Sigmoid colon (tissue), 7 donors: ENCODE measurements around the gene CTNNBL1. TPM values are rescaled to one million over a fixed set of nuclear protein-coding genes. Genes with fewer than 3 reads are reported as not detected.

Experiments
- DNase-seq: peaks from one replicate; pipeline ENCODE4 v3.0.0-alpha.2; 2019
- H3K27ac ChIP-seq, 4 donors: fragments of 200-600 bp; sonication (generic); one replicate each; pipeline ENCODE4 v1.5.1; 2016 to 2019; ENCODE audit warnings: mild to moderate bottlenecking in 1 of 4
- H3K27me3 ChIP-seq, 3 donors: fragments of 200-600 bp; sonication (generic); one replicate each; pipeline ENCODE4 v1.5.1; 2019; ENCODE audit warnings: mild to moderate bottlenecking in 1 of 3
- H3K36me3 ChIP-seq, 4 donors: fragments of 200-600 bp; sonication (generic); one replicate each; pipeline ENCODE4 v1.5.1; 2016 to 2019
- H3K4me1 ChIP-seq, 4 donors: fragments of 200-600 bp; sonication (generic); one replicate each; pipeline ENCODE4 v1.5.1; 2017 to 2019
- H3K4me3 ChIP-seq, 4 donors: fragments of 200-600 bp; sonication (generic); one replicate each; pipeline ENCODE4 v1.5.1; 2017 to 2019; ENCODE audit warnings: mild to moderate bottlenecking in 2 of 4, moderate library complexity in 1 of 4
- H3K9me3 ChIP-seq, 4 donors: fragments of 200-600 bp in 3 of 4; sonication (generic) in 3 of 4; one replicate each; pipeline versions ENCODE4 v1.5.1 to v1.6.1; 2013 to 2019
- EP300 ChIP-seq, 4 donors: sonication (generic); formaldehyde crosslinking; IDR thresholded peaks; one replicate each; pipeline ENCODE4 v1.6.1; 2017; ENCODE audit warnings: antibody characterized with exemption in 4 of 4
- POLR2A ChIP-seq, 2 donors: fragments of 450-650 bp; IDR thresholded peaks; one replicate each; pipeline ENCODE4 v1.6.1; 2016; ENCODE audit warnings: antibody characterized with exemption in 2 of 2, mild to moderate bottlenecking in 2 of 2, moderate library complexity in 2 of 2
- POLR2AphosphoS5 ChIP-seq, 4 donors: sonication (generic); formaldehyde crosslinking; IDR thresholded peaks; one replicate each; pipeline ENCODE4 v1.6.1; 2017; ENCODE audit warnings: antibody characterized with exemption in 4 of 4
- WGBS, 2 donors: extraction: QIAGEN DNeasy Blood & Tissue Kit; methylation state at CpG; one replicate each; pipeline ENCODE4 v1.1.7; 2013; 5-methylcytosine and 5-hydroxymethylcytosine counted together
- intact Hi-C: fragments of 100-400 bp; cut with DNase I; formaldehyde crosslinking; loops from one replicate; pipeline ENCODE4 v1.15.1; 2023
- polyA plus RNA-seq, 3 donors: library from polyadenylated mRNA; stranded (reverse); fragments of 200-250 nt; gene quantifications; one replicate each; pipeline ENCODE4 v1.2.3, GENCODE V29; 2013
- total RNA-seq, 4 donors: library from RNA; depleted of rRNA; stranded (reverse); fragments of >200 nt; gene quantifications; one replicate each; pipeline ENCODE4 v1.1.0, GENCODE V29; 2016
- TF ChIP-seq, protein P1 (sequence below), 4 experiments: fragments of 450-650 bp in 3 of 4; fragments of 200-600 bp in 1 of 4; IDR thresholded peaks; one replicate each; pipeline ENCODE4 v1.5.1; 2016 to 2019; ENCODE audit warnings: antibody characterized with exemption in 4 of 4, mild to moderate bottlenecking in 3 of 4, moderate library complexity in 2 of 4
- donor health status: healthy with polysubstance abuse.
- donor health status: Bipolar disorder and iron deficiency.
- donor health status: healthy.

Gene CTNNBL1
- total and polyA plus RNA-seq, 7 donors, result 27.3 to 47.9 (median 34.8) TPM

DNA sequence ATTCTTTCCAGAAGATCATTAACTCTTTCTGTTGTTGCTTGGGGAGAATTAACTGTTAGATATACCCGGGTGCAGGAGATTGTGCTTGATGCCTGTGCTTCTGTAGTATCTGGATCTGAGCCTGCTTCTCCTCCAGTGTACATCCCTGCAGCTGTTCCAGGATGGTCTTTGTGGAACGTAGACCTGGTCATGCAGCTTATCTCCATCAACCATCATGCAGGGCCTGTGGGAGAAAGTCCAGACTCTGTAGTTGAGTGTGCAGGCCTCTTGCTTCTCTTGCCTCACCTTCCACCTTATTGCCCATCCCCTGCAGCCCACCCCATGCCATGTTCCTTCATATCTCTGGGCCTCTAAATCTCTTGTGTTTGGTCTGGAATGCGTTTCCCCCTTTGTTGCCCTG is 133.8 kb downstream of the CTNNBL1 start:
- no peaks in the 10 kb centered on the region for H3K9me3 ChIP-seq
- TF ChIP-seq POLR2AphosphoS5 (IDR thresholded peaks at IDR 0.05) (no peak), EP300 (IDR thresholded peaks at IDR 0.05) (no peak), POLR2A (IDR thresholded peaks at IDR 0.05) (no peak)
- TF ChIP-seq, protein P1, sequence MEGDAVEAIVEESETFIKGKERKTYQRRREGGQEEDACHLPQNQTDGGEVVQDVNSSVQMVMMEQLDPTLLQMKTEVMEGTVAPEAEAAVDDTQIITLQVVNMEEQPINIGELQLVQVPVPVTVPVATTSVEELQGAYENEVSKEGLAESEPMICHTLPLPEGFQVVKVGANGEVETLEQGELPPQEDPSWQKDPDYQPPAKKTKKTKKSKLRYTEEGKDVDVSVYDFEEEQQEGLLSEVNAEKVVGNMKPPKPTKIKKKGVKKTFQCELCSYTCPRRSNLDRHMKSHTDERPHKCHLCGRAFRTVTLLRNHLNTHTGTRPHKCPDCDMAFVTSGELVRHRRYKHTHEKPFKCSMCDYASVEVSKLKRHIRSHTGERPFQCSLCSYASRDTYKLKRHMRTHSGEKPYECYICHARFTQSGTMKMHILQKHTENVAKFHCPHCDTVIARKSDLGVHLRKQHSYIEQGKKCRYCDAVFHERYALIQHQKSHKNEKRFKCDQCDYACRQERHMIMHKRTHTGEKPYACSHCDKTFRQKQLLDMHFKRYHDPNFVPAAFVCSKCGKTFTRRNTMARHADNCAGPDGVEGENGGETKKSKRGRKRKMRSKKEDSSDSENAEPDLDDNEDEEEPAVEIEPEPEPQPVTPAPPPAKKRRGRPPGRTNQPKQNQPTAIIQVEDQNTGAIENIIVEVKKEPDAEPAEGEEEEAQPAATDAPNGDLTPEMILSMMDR (IDR thresholded peaks at IDR 0.05), result no peak
- no peak overlapping the region for H3K27ac ChIP-seq
- 88 to 93% methylated on average over 3 of the region's 3 CpGs for WGBS, 2 donors
- intact Hi-C loops, result no loop called here
- peaks cover 0 to 18% (median 8%) of the 10 kb centered on the region in 4 donors for H3K4me1 ChIP-seq
- no peaks in the 10 kb centered on the region for H3K36me3 ChIP-seq
- no peak overlapping the region for H3K4me3 ChIP-seq
- no peaks in the 10 kb centered on the region for H3K27me3 ChIP-seq
- no peak for DNase-seq

DNA sequence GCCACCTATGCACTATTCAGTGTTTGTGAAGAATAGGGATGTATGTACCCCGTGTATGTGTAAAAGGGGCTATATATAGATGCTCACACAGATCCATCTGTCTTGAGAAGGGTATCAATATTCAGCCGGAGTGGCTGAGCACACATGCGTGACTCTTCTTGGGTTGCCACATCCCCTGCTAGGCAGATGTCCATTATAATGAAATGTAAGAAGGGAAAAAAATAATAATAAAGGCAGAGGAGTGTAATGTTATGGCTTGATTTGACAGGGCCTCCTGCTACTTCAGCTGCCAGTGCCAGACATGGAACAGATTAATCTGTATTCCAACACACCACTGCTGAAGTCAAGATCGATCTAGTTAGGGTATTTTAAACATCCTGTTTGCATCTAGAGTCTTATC is 134.9 kb downstream of the CTNNBL1 start:
- 84% methylated on average over 4 of the region's 4 CpGs for WGBS, 2 donors
- intact Hi-C loops, result no loop called here

DNA sequence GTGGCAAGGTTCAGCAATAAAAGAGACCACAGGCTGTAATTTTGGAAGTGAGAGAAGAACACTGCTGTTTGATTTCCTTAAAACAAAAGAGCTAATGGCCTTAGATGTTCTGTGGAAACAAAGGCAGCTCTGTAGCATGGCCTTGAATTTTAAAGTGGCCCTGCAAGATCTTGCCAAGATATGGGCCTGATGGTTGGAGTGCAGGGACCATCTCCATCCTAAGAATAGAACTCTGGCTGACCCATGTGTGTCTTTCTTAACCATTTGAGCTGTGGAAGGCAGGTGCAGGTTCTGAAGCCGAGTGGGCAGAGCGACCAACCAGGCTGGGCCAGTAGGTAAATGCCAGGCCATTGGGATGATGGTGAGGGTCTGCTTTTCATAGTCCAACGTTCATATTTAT is 135.3 kb downstream of the CTNNBL1 start:
- 93% methylated on average over 3 of the region's 3 CpGs for WGBS, 2 donors
- no peak overlapping the region for H3K27ac ChIP-seq
- no peaks in the 10 kb centered on the region for H3K9me3 ChIP-seq
- no peak overlapping the region for H3K4me3 ChIP-seq
- H3K27me3 ChIP-seq, result no peaks in the 10 kb centered on the region
- no peak for DNase-seq
- peaks cover 0 to 12% (median 0%) of the 10 kb centered on the region in 4 donors for H3K4me1 ChIP-seq
- intact Hi-C loops, result no loop called here
- TF ChIP-seq, protein P1 (IDR thresholded peaks at IDR 0.05), result no peak
- no peak for TF ChIP-seq EP300 (IDR thresholded peaks at IDR 0.05)
- TF ChIP-seq POLR2AphosphoS5 (IDR thresholded peaks at IDR 0.05), result no peak
- H3K36me3 ChIP-seq, result no peaks in the 10 kb centered on the region

More for the DNA sequence above, 134.9 kb downstream of the CTNNBL1 start:
- Histone ChIP-seq H3K27ac (no peak overlapping the region), H3K4me3 (no peak overlapping the region), H3K27me3 (no peaks in the 10 kb centered on the region), H3K4me1 (peaks cover 0 to 12% (median 1%) of the 10 kb centered on the region in 4 donors), H3K9me3 (no peaks in the 10 kb centered on the region), H3K36me3 (no peaks in the 10 kb centered on the region)
- DNase-seq, result no peak
- TF ChIP-seq, protein P1 (IDR thresholded peaks at IDR 0.05), result no peak
- TF ChIP-seq EP300 (IDR thresholded peaks at IDR 0.05) (no peak), POLR2A (IDR thresholded peaks at IDR 0.05) (no peak), POLR2AphosphoS5 (IDR thresholded peaks at IDR 0.05) (no peak)

DNA sequence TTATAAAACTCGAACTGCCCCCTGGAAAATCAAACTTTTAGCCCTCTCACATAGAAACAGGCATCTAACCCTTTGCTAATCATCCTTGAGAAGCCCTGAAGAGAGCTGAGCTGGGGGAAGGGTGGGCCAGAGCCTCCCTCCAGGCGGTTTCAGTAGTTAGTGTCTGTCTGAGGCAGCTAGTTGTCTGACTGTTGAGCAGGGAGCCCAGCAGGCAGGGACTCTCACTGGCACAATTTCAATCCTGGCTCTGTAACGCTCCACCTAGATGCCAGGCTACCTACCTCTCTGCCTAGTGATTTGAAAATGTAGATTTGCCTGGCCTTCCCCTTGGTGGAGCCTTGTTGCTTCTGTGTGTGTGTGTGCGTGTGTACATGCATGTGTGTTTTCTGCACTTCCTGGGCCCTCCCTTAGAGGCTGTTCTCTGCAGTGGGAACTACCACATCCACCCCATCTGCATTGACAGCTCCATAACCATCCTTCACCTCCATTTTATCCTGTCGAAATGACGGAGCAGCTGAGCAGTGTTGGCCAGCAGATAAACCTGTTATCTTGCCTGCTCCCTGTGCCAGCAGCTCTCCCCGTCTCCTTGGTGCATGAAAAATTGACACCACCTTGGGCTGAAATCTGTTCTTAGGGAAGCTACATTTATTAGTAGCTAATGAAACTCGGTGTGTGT is 139.5 kb downstream of the CTNNBL1 start:
- TF ChIP-seq POLR2A (IDR thresholded peaks at IDR 0.05), result no peak
- no peak for TF ChIP-seq EP300 (IDR thresholded peaks at IDR 0.05)

DNA sequence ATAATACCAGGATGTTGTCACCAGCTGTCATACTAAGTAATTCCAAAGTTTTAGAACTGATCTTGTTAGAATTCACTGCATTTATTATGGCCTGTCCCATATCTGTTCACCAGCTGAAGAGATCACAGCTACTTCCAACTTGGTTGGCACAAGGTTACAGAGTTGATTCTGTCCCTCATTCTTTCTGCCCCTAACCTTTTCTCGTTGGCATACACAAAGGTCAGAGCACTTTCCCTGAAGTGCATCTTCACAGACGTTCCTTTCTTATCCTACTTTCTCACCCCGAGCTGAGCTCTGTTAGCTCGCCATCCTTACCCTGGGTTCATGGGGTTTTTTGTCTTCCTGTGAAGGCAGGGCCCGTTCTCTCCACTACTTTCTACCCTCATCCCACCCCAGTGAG is 143.1 kb downstream of the CTNNBL1 start:
- H3K4me3 ChIP-seq, result no peak overlapping the region
- 72 to 82% methylated on average over 5 of the region's 5 CpGs for WGBS, 2 donors
- peaks cover 0 to 9% (median 0%) of the 10 kb centered on the region in 4 donors for H3K4me1 ChIP-seq
- H3K9me3 ChIP-seq, result no peaks in the 10 kb centered on the region
- TF ChIP-seq, protein P1 (IDR thresholded peaks at IDR 0.05), result no peak
- TF ChIP-seq POLR2A (IDR thresholded peaks at IDR 0.05) (no peak), EP300 (IDR thresholded peaks at IDR 0.05) (no peak), POLR2AphosphoS5 (IDR thresholded peaks at IDR 0.05) (no peak)
- intact Hi-C loops, result no loop called here
- no peak for DNase-seq
- no peaks in the 10 kb centered on the region for H3K27me3 ChIP-seq
- H3K27ac ChIP-seq, result no peak overlapping the region
- H3K36me3 ChIP-seq, result peaks cover 0 to 20% (median 3%) of the 10 kb centered on the region in 4 donors

More for the DNA sequence above, 139.5 kb downstream of the CTNNBL1 start:
- Histone ChIP-seq H3K9me3 (no peaks in the 10 kb centered on the region), H3K4me3 (no peak overlapping the region), H3K36me3 (no peaks in the 10 kb centered on the region), H3K4me1 (peaks cover 0 to 12% (median 0%) of the 10 kb centered on the region in 4 donors), H3K27me3 (no peaks in the 10 kb centered on the region), H3K27ac (no peak overlapping the region)
- intact Hi-C loops, result no loop called here
- 95 to 96% methylated on average over 8 of the region's 8 CpGs for WGBS, 2 donors
- no peak for DNase-seq
